Erythroblast (primary cell): ENCODE measurements around the gene COA4.

Experiments
- GATA1 ChIP-seq: IDR thresholded peaks from 2 replicates; pipeline ENCODE4 v1.6.1; 2011; ENCODE audit warnings: low read depth, mild to moderate bottlenecking, control low read depth, low read length, moderate library complexity
- POLR2A ChIP-seq: IDR thresholded peaks from 2 replicates; pipeline ENCODE4 v1.6.1; 2011; ENCODE audit warnings: mild to moderate bottlenecking, low read length

GRCh38 chr11:73830261-73830660 is 46.4 kb downstream of the COA4 start:
- no peak for TF ChIP-seq POLR2A
- no peak for TF ChIP-seq GATA1
